MM.1S (cell line): ENCODE data around the gene ABCG2.

Experiments
- EZH2 ChIP-seq: fragments of 300-600 bp; sonication (generic); optimal IDR thresholded peaks from 2 replicates; pipeline ENCODE3; 2017; ENCODE audit warnings: low read depth, mild to moderate bottlenecking, antibody characterized with exemption, low read length, mixed read lengths
- EZH2phosphoT487 ChIP-seq: fragments of 300-600 bp; sonication (generic); IDR thresholded peaks from 2 replicates; pipeline ENCODE4 v1.6.1; 2018; ENCODE audit warnings: antibody characterized with exemption, low read length
- TF ChIP-seq, protein P1 (sequence below): fragments of 300-600 bp; sonication (generic); IDR thresholded peaks from 2 replicates; pipeline ENCODE4 v1.5.1; 2016; ENCODE audit warnings: antibody characterized with exemption, low read length, mixed read lengths

DNA sequence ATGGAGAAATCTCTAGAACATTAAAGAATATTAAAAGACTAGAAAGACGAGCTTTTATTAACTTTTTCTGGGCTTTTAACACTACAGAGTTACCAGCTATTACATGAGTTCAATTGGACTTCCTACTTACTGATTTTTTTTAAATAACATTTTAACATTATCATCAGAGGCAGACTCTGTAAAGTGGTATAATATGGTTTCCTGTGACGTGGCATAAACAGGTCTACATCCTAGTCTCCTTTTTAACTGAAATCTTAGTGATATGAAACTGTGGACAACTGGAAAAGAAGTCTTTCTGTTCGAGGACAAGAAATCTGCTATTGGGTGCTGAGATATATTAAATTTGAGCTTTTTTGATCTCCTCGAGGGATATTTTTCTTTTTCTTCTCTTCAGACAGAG, 48.7 kb upstream of the ABCG2 start:
- TF ChIP-seq, protein P1, sequence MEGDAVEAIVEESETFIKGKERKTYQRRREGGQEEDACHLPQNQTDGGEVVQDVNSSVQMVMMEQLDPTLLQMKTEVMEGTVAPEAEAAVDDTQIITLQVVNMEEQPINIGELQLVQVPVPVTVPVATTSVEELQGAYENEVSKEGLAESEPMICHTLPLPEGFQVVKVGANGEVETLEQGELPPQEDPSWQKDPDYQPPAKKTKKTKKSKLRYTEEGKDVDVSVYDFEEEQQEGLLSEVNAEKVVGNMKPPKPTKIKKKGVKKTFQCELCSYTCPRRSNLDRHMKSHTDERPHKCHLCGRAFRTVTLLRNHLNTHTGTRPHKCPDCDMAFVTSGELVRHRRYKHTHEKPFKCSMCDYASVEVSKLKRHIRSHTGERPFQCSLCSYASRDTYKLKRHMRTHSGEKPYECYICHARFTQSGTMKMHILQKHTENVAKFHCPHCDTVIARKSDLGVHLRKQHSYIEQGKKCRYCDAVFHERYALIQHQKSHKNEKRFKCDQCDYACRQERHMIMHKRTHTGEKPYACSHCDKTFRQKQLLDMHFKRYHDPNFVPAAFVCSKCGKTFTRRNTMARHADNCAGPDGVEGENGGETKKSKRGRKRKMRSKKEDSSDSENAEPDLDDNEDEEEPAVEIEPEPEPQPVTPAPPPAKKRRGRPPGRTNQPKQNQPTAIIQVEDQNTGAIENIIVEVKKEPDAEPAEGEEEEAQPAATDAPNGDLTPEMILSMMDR, result no peak
- TF ChIP-seq EZH2phosphoT487, result no peak
- no peak for TF ChIP-seq EZH2
